HG02884 (cell line): ENCODE results near the gene PTGS1.
"Not testable (repeated sequence)": the region's sequence is repeated elsewhere in the genome, so short reads cannot be mapped to it uniquely, and the experiment has no call there.

ENCODE experiments used
- ATAC-seq: cut with Tn5 transposase; IDR thresholded peaks from one replicate; pipeline ENCODE4 v1.9.1; 2021; ENCODE audit warnings: mild to moderate bottlenecking, moderate library complexity; ENCODE audit not compliant: unreplicated experiment

The PTGS1 gene

DNA sequence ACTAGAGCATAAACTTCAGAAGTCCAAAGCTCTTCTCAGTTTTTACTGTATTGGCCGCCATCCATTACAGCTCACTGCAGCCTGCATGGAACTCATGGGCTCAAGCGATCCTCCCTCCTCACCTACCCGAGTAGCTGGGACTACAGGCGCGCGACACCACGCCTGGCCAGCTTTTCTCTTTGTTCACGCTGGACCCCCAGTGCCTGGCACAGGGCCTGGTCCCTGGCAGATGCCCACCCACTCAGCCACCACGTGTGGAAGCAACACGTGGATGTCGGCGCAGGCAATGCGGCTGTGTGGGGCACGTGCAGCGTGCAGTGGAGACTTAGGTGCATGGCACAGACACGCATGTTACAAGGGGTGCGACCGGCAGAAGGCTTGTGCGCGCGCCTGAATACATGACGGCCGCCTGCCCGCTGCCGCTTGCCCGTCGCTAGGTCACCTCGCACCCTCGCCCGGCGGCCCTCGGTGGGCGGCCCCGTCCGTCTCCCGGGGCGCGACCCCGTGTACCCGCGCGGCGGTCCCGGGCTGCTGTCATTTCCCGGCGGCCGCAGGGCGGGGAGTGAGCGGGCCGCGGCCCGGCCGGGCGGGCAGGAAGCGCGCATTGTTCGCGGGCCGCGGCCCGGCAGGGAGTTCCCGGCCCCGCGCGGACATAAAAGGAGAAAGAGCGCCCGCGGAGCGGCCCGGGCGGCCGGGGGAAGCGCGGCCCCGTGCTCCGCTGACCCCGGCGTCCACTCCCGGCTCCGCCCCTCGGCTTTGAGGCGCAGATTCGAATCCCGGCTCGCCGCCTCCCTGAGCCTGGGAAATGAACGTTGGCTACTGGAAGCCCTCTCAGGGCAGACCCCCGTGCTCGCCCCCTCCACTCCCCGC is 24.1 kb upstream of the PTGS1 start:
- no peak for ATAC-seq

DNA sequence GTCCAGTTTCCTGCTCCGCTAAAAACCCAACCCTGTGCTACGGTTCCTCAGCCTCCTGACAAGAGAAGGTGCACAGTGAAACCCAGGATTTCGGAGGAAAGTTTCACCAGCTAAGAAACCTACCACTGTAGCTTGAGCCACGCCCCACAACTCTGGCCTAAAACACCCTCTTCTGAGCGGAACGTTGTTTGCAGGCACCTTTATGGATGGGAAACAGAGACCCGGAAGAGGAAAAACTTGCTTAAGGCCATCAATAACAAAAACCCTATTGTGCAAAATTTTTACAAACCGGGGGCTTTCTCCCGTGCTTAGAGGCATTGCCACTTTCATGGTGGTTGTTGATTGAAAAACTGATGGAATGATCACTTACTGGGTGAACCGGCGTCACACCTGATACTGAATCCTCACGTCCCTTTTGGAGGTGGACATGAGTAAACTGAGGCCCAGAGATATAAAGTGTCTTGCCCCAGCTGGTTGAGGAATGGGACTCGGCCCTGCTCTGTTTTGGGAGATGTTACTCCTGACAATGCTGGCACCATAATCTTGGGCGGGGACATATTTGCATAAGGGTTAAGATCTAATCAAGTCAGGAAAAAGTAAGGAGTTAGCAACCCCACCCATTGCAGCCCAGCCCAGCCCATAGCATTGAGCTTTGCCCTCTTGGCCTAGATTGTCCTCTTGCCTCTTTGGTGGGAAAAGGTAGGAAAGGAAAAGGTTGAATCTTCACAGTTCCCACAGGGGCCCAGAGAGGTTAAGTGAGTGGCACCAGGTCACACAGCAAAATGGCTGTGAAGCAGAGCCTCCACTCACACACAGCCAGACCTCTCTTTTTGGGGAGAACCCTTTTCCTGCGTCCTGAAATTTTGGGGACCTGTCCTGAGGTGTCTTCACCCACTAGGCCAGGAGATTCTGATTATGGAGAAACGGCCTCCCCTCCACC is 23.2 kb upstream of the PTGS1 start:
- no peak for ATAC-seq

DNA sequence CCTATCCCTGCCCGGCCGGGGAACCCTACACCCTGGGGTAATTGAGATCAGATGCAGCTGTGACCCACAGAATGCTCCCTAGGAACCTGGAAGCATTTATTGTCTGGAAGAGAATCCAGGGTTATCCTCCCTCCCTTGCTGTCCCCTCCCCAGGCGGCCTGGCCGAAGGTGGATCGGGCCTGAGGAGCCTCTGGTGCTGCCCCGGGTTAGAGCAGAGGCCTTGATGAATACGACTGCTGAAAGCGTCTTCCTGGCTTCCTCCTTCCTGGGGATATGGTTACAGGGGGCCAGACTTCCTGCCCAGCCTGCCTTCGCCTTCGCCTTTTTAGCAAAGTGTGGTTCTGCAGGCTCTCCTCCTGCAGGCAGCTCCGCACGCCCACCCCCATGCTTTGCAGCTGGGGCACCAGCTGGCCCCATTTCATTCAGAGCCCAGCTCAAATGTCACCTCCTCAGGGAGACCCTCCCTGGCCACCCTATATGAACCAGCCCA is 22.5 kb upstream of the PTGS1 start:
- ATAC-seq: no peak

DNA sequence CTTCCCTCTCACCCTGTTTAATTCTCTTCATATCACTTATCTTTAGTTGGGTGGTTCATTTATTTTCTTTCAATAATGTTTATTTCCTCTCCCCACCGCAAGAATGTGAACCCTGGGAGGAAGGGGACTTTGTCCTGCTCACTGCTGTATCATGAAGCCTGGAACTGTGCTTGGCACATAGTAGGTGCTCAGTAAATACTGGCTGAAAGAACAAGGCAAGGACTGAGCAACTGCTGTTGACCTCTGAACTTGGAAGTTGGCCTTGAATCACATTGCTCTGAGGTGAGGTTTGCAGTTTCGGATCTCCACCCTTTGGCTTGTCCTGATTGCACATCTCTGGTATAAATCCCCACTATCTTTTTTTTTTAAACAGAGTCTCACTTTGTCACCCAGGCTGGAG is 22.0 kb upstream of the PTGS1 start:
- no peak for ATAC-seq

DNA sequence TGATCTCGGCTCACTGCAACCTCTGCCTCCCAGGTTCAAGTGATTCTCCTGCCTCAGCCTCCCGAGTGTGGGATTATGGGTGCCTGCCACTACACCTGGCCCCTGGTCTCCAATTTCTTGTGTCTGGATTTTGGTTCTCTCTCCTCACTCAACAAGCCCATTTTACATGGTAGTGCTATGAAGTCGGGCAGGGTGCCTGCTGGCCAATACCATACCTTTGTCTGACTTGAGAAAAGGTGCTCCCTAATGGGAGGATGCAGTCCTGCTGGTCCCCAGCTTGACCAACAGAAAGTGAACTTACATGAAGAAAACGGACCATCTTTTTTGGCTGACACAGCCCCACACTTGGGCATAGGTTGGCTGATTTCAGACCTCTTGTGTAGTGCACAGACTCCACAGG is 21.6 kb upstream of the PTGS1 start:
- no peak for ATAC-seq

DNA sequence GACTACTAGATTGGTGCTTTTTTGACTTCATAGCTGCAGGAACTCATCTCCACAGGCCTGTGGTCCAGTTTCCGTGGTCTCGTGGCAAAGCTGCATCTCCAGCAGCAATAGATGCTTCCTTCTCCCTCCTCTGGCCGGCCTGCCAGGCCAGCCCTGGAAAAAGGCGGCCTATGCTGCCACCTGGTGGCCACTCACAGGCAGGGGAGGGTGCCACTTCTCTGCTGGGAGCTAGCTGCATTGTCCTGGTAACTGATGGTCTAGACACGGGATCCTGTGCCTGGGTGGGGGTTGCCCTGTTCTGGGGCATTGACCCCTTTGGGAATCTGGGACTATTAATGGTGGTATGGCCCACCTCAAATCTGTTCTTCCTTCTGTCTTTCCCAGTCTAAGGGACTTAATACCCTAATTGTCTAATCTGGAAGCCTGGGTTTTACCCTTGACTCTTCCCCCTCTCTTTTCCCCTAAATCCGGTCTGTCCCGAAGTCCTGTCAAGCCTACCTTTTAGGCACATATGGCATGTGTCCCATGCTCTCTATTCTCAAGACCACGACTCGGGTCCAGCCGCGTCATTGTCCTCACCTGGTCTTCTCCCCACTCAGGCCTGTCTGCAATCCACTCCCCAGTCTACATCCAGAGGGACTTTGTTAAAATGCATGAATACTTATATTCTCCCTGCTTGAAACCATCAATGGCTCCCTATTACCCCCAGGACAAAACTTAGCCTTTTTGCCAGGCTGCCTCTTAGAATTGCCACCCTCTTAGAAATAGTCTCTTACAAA is 20.1 kb upstream of the PTGS1 start:
- ATAC-seq: no peak

DNA sequence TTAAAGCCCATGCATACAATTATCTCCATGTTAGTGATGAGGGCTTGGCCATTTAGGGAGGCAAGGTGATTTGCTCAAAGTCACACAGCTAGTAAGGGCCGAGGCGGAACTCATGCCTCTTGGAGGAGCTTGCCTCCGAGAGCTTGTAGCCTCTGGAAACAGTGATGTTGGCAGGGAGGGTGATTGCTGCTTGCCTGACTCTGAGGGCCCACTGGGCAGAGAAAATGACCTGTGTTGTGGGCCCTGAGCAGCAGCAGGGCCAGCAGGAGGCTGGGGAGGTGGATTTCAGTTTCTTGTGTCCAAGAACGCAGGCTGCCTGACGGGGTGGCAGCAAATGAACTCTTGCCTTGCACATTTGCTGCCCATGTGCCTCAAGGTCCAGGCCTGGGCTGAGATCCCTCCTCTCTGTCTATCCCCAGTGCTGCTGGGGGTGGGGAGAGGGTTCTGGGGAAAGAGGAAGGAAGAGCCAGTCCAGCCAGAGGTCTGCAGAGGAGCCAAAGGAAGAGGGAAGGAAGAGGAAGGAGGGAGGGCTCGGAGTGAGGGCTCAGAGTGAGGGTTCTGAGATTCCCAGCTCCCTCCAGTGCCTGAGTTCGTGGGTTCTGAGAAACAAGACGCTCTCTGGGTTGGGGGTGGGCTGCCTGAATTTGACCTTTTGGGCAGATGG is 16.2 kb upstream of the PTGS1 start:
- ATAC-seq: no peak

DNA sequence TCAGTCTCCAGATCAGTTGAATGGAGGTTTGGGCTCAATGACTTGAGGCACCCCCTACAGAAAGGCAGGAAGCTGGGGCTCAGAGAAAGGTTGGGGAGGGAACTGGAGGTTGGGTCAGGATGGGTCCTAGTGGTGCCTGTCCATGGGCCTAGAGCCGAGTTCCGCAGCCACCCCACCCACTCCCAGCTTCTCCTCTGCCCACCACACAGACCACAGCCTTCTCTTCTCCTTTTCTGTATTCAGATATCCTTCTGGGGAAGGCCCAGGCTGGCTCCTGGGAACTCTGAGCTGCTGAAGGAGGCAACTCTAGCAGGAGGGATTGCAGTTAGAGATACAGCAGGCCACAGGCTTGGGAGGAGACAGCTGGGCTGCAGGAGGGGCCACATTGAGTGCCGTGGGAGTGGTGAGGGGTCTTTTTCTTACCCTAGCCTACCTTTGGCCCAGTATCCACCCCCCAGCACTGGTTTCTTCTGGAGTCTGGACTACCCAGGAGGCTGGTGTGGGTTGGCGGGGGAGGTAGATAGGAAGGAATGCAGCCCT is 15.4 kb upstream of the PTGS1 start:
- no peak for ATAC-seq

DNA sequence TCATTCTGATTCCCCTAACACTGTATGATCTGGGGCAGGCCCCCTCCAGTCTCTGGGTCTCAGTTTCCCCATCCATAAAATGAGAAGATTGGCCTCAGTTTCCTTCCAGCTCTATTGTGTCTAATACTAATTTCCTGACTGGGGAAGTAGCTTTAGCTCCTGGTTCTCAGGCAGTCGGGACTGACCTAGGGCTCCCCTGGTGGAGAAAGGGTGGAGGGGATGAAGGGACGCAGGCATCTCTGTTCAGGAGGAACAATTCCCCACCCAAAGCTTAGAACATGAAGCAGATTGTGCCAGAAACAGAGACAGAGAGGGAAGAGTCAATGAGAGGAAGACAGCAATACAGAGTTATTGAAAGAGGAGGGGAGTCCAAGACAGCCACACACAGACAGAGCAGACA is 14.2 kb upstream of the PTGS1 start:
- ATAC-seq: no peak

DNA sequence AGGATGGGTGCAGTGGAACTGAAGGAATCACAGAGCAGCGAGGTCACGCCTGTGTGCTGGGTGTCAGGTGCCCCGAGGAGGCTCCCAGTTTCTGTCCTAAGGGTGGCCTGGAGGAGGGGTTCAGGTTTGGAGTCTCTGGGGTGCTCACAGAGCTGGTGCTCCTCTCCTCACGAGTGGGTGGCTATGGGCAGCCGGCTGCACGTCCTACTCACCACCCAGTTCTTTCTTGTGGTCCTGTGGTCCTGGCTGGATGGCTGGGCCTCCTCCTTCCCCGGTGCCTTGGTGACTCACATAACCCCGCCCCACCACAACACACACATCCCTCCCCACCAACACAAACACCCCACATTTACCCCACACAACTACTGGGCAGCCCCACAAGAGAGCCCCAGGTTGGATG is 9.9 kb upstream of the PTGS1 start:
- ATAC-seq: no peak

DNA sequence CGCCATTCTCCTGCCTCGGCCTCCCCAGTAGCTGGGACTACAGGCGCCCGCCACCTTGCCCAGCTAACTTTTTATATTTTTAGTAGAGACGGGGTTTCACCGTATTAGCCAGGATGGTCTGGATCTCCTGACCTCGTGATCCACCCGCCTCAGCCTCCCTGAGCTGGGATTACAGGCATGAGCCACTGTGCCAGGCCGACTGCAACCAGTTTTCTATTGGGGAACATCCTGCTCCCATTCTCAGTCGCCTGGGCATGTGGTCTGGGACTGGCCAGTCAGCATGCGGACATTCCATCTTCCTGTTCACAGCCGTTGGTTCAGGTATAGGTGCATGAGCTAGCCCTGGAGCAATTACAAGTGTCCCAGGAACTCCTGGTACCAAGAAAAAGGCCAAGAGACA is 7.7 kb upstream of the PTGS1 start:
- not testable (repeated sequence) for ATAC-seq

DNA sequence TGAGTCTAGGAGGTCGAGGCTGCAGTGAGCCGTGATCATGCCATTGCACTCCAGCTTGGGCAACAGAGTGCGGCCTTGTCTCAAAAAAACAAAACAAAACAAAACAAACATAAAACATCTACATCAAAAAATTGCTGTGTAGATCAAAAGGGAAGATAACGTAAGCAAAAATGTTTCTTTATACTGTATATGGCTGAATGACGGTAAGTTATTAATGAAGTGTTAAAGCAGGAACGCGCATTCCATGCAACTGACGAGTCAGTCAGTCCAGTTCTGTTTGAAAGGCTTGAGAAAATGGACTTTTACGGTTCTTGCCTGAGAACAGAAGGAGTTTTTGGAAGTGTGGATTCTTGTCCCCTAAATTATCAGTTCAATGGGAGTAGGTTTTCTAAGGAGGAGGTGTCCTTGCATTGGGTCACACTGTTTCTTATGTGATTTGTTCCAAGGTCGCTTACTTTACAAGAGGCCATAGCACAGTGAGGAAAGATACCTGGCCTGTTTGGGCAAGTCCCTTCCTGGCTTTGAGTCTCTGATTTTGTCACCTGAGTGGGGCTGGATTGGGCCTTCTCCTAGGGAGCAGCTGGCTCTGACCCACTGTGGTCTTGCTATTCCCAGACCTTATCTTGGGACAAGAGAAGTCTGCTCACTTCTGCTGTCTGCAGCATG is 6.6 kb upstream of the PTGS1 start:
- no peak for ATAC-seq

DNA sequence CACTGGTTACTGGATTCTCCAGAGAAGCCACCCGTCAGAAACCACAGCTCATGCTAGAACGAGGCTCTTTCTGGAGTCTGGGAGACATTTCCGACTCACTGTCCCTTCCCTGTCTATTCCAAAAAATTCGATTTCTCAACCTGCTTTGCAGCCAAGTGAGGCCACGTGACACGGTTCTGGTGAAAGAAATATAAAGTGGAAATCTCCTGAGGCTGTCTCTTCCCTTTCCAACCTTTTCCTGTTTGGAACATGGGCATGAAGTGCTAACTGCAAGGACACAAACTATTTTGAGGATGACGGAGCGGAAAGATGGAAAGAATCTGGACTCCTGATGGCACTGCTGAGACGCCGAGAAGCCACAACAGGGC is 6.1 kb upstream of the PTGS1 start:
- no peak for ATAC-seq

DNA sequence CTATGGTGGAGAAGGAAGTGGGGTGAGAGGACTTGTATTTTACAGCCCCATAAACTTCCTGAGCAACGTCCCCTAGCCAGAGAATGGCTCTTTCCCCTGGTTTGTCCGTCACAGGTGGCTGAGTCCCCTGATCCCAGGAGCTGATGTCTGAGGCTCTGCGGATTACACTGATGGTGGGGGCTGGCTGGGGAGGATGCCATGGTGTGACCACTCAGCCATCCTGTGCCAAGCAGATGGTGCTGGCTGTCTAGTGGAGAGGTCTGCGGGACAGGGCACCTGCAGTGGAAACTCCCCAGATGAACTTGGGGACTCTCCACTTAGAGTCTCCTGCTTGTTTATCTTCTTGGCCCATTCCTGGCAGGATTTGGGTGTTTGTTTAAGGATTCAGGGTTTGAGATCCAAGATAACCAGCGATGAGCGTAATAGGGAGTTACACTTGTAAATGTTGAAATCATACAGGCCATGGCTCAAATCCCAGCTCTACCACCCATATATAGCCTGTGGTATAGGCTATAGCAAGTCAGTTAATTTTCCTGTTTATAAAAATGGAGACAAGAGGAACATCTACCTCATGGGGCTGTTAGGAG is 4.7 kb upstream of the PTGS1 start:
- ATAC-seq: no peak

DNA sequence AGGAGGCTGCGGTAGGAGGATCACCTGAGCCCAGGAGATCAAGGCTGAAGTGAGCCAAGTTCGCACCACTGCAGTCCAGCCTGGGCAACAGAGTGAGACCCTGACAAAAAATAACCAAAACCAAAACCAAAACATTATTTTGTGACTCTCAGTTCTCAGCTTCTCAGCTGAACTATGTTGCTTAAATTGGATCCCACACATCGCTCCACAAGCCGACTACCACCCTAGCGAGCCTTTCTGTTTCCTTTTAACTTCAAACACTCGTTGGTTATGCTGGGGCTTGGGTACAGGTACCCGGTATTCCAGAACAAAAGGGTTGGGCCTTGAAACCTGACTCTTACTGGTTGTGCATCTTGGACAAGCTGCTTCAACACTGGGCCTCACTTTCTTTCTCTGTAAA is 3.8 kb upstream of the PTGS1 start:
- no peak for ATAC-seq

DNA sequence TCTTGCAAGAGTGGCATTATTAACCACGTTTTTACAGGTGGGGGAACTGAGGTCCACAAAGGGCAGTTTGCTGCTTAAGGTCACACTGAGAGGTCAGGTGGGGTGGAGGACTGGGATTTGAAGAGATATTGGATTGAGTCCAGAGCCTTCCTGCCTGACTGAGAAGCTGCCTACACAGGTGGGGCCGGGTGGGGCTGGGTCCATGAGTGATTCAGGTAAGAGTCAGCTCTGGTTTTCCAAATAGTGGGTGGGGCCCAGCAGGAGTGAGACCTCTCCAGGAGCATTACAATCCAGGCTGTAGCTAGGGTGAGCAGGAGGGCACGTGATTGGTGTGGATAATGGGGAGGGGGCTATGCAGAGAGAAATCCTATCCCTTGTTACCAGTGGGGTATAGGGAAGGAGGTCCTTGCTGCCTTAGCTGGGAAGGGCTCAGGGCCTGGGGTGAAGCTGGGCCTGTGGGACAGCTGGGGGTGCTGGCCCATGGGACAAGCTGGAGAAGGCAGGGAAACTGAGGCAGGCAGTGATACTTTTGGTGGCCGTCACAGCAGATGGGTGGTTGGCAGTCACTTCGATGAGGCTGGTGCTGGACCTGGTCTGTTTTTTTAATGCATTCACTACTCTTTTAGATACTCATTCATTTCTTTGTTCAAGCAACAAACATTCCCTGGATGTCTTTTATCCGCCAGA is 2.9 kb upstream of the PTGS1 start:
- no peak for ATAC-seq

DNA sequence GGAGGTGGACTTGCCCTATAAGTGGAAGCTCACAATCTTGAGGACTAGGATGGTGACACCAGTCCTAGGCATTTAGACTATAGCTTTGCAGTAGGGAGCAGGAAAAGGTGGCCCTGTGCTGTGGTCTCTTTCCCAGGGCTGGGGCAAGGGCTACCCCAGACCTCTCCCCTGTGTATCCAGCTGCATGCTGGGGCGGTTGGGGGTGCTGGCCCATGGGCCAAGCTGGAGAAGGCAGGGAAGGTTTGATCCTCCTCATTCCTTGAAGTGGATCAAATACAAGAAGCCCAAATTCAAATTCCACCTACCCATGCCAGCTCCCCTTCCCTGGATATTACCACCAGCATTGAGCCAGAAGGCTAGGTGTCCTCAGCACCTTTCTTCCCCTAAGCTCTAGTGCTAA is 2.2 kb upstream of the PTGS1 start:
- ATAC-seq: no peak

DNA sequence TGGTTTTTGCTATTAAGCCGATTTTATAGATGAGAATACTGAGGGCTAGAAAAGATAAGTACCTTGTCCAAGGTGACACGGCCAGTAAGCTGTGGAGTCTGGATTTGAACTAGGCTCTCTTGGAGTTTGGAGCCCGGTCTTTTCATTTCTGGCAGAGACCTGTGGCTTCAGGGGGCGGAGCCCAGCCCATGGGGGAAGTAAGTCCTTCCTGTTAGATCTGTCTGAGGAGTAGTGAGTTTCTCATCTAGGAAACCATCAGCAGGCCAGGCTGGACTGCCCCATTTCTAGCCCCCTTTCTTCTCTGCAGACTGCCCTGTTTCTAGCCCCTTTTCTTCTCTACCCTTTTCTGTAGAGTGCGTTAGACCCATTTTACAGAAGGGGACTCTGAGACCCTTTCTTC is 521 bp upstream of the PTGS1 start:
- peak; percentile 38 for ATAC-seq

DNA sequence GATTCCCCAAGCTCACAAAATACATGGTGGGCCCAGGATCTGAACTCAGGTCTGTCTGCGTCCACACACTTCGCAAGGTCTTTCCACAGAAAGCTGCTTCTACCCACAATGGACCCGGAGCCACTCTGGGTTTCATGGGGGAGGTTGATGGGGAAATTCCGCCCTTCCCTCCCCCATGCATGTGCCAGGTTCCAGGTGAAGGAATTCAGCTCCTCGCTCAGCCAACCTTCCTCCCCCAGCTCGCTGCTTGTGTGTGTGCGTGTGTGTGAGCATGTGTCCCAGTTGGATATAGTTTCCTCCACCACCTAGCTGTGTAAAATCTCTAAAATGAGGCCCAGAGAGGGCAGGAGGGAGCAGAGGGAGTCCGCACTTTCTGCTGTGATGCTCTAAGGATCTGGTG is 1.0 kb downstream of the PTGS1 start:
- no peak for ATAC-seq
